Peyer's patch (tissue), 4 donors: ENCODE results near the gene FNDC7.
"Not testable (repeated sequence)": the region's sequence is repeated elsewhere in the genome, so short reads cannot be mapped to it uniquely, and the experiment has no call there.

Experiments used
- CTCF ChIP-seq, 6 experiments: fragments of 450-650 bp in 4 of 6; fragments of 200-600 bp in 2 of 6; sonication (generic) in 1 of 6; IDR thresholded peaks; one replicate each; pipeline ENCODE4 v1.5.1; 2017 to 2019; ENCODE audit warnings: antibody characterized with exemption in 6 of 6, mild to moderate bottlenecking in 3 of 6, moderate library complexity in 1 of 6
- POLR2A ChIP-seq, 2 donors: fragments of 450-650 bp; IDR thresholded peaks; one replicate each; pipeline ENCODE4 v1.5.1; 2017; ENCODE audit warnings: antibody characterized with exemption in 2 of 2, mild to moderate bottlenecking in 2 of 2, moderate library complexity in 2 of 2

- TF ChIP-seq POLR2A, CTCF (IDR thresholded peaks at IDR 0.05): not testable (repeated sequence)
Observed at GRCh38 chr1:108781575-108781944, 68.9 kb downstream of the FNDC7 start.
